Ishikawa (cell line): ENCODE measurements around the gene MYBPH.

Experiments used
- CEBPB ChIP-seq: IDR thresholded peaks from 2 replicates; pipeline ENCODE4 v1.6.1; 2012
- CREB1 ChIP-seq: IDR thresholded peaks from 2 replicates; pipeline ENCODE4 v1.6.1; 2012; ENCODE audit warnings: low read depth
- EGR1 ChIP-seq: IDR thresholded peaks from 2 replicates; pipeline ENCODE4 v1.6.1; 2012
- EP300 ChIP-seq: IDR thresholded peaks from 2 replicates; pipeline ENCODE4 v1.6.1; 2012; ENCODE audit warnings: borderline replicate concordance
- FOXM1 ChIP-seq: IDR thresholded peaks from 2 replicates; pipeline ENCODE4 v1.6.1; 2012; ENCODE audit warnings: low read depth, borderline replicate concordance
- MAX ChIP-seq: IDR thresholded peaks from 2 replicates; pipeline ENCODE4 v1.6.1; 2012
- NFIC ChIP-seq: IDR thresholded peaks from 2 replicates; pipeline ENCODE4 v1.6.1; 2012
- RAD21 ChIP-seq: IDR thresholded peaks from 2 replicates; pipeline ENCODE4 v1.6.1; 2012; ENCODE audit warnings: low read depth
- REST ChIP-seq: IDR thresholded peaks from 2 replicates; pipeline ENCODE4 v1.6.1; 2012; ENCODE audit warnings: low read depth, mild to moderate bottlenecking
- TAF1 ChIP-seq: IDR thresholded peaks from 2 replicates; pipeline ENCODE4 v1.6.1; 2012; ENCODE audit warnings: low read depth, mild to moderate bottlenecking
- TCF12 ChIP-seq: IDR thresholded peaks from 2 replicates; pipeline ENCODE4 v1.6.1; 2012; ENCODE audit warnings: low read depth
- TEAD4 ChIP-seq: IDR thresholded peaks from 2 replicates; pipeline ENCODE4 v1.6.1; 2012
- USF1 ChIP-seq: IDR thresholded peaks from 2 replicates; pipeline ENCODE4 v1.6.1; 2012
- YY1 ChIP-seq: IDR thresholded peaks from 2 replicates; pipeline ENCODE4 v1.6.1; 2012; ENCODE audit warnings: low read depth
- ZBTB7A ChIP-seq: IDR thresholded peaks from 2 replicates; pipeline ENCODE4 v1.6.1; 2012; ENCODE audit warnings: low read depth

Gene MYBPH

GRCh38 chr1:203175237-203175826 lies at the start of gene MYBPH:
MYBPH (minus strand) TSS chr1:203175826; CDS start chr1:203175755, 71 bp downstream.
- TF ChIP-seq EGR1 (no peak), USF1 (no peak), NFIC (no peak), TEAD4 (no peak), CREB1 (no peak), TCF12 (no peak), ZBTB7A (no peak), REST (no peak), YY1 (no peak), RAD21 (no peak), TAF1 (no peak), CEBPB (no peak), EP300 (no peak), MAX (no peak), FOXM1 (no peak)

GRCh38 chr1:203225071-203225470 lies 49.4 kb upstream of the MYBPH start:
- TF ChIP-seq MAX (no peak), EP300 (no peak), TEAD4 (no peak), YY1 (no peak), EGR1 (no peak)

GRCh38 chr1:203223012-203223775 lies 47.6 kb upstream of the MYBPH start:
- no peak for TF ChIP-seq CREB1
- TF ChIP-seq RAD21 = no peak
- no peak for TF ChIP-seq REST
- TF ChIP-seq CEBPB = no peak
- TF ChIP-seq EP300 = no peak
- TF ChIP-seq TCF12 = no peak
- no peak for TF ChIP-seq YY1
- TF ChIP-seq USF1 = no peak
- no peak for TF ChIP-seq TAF1
- TF ChIP-seq EGR1 = no peak
- TF ChIP-seq TEAD4 = no peak
- no peak for TF ChIP-seq MAX
- TF ChIP-seq FOXM1 = no peak
- no peak for TF ChIP-seq NFIC
- TF ChIP-seq ZBTB7A = no peak

- TF ChIP-seq MAX (0 out of 2 replicates have a peak, but pooled peaks have one; percentile 15), REST (peak; percentile 95), CEBPB (no peak), FOXM1 (no peak), RAD21 (no peak)
These were observed 44.3 kb upstream of the MYBPH start for GRCh38 chr1:203219934-203220333.
